Measurements from ENCODE around the gene DEPDC5. TPM values are rescaled to one million over a fixed set of nuclear protein-coding genes. Genes with fewer than 3 reads are reported as not detected.

DEPDC5 gene
- total RNA-seq, 1 donor from 2014 or later: 13.6 TPM

DNA sequence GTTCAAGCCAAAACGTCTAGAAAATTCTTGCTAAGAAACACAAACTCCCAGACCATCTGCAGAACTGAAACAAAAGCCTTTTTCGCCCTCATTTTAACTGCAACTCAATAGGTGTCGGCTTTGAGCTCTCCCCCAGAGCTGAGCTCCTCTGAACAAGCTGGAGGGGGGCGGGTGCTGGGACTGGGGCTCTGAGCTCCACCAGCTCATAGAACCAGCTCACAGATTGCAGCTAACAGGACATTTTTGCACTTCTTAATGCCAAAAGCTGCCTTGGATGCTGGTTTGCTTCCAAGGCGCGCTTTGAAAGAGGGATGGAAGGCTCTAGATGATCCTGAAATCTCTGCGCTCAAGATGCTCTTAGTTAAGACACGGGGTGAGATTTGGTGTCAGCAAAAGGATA lies 184.5 kb downstream of the DEPDC5 start:
- H3K36me3 ChIP-seq (ENCODE audit: control insufficient read depth, insufficient read depth, low read length): no peaks in the 10 kb centered on the region
- DNase-seq (ENCODE audit: low read depth): no peak
- TF ChIP-seq, protein P1, sequence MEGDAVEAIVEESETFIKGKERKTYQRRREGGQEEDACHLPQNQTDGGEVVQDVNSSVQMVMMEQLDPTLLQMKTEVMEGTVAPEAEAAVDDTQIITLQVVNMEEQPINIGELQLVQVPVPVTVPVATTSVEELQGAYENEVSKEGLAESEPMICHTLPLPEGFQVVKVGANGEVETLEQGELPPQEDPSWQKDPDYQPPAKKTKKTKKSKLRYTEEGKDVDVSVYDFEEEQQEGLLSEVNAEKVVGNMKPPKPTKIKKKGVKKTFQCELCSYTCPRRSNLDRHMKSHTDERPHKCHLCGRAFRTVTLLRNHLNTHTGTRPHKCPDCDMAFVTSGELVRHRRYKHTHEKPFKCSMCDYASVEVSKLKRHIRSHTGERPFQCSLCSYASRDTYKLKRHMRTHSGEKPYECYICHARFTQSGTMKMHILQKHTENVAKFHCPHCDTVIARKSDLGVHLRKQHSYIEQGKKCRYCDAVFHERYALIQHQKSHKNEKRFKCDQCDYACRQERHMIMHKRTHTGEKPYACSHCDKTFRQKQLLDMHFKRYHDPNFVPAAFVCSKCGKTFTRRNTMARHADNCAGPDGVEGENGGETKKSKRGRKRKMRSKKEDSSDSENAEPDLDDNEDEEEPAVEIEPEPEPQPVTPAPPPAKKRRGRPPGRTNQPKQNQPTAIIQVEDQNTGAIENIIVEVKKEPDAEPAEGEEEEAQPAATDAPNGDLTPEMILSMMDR (IDR thresholded peaks at IDR 0.05; ENCODE audit: insufficient read depth, low read length, poor library complexity, severe bottlenecking): no peak
- peaks cover 4% of the 10 kb centered on the region for H3K27me3 ChIP-seq (ENCODE audit: control insufficient read depth, insufficient read depth, low read length)
- H3K4me3 ChIP-seq (ENCODE audit: low read depth, low read length): no peak overlapping the region

DNA sequence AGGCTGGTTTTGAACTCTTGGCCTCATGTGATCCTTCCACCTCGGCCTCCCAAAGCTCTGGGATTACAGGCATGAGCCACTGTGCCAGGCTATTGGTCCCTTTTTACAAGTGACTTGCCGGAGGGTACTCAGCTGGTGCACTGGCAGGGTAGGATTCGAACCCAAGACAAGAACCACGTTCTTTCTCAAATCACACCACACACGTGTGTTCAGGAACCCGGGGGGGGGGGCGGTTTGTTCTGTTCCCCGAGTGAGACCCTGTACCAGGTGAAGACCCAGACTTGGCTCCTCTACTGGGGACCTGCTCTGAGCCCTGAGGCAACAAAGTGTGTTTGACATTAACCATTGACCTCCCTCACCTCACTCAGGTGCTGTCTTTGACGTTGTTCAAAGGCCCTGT lies 186.7 kb downstream of the DEPDC5 start:
- DNase-seq (ENCODE audit: low read depth): no peak
- H3K27me3 ChIP-seq (ENCODE audit: control insufficient read depth, insufficient read depth, low read length): peaks cover 4% of the 10 kb centered on the region
- no peak overlapping the region for H3K4me3 ChIP-seq (ENCODE audit: low read depth, low read length)
- H3K36me3 ChIP-seq (ENCODE audit: control insufficient read depth, insufficient read depth, low read length): no peaks in the 10 kb centered on the region
- TF ChIP-seq, protein P1 (IDR thresholded peaks at IDR 0.05; ENCODE audit: insufficient read depth, low read length, poor library complexity, severe bottlenecking): no peak

DNA sequence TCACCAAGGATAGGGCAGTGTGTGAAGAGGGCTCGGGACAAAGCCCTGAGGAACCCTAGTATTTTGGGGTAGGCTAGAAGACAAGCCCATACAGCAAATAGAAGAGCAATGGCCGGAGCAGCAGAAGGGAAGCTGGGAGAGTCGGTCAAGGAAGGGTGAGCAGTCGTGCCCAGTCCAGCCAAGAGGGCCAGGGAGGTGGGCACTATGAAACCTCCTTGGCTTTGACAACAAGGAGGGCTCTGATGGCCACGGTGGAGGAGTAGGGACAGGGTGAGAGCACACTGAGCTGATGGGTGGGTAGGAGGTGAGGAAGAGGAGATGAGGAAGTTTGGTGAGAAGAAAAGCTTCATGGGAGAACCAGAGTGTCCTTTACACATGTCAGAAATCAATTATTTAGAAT lies 188.3 kb downstream of the DEPDC5 start:
- Histone ChIP-seq H3K36me3 (ENCODE audit: control insufficient read depth, insufficient read depth, low read length) (no peaks in the 10 kb centered on the region), H3K4me3 (ENCODE audit: low read depth, low read length) (no peak overlapping the region), H3K27me3 (ENCODE audit: control insufficient read depth, insufficient read depth, low read length) (peaks cover 4% of the 10 kb centered on the region)
- TF ChIP-seq, protein P1 (IDR thresholded peaks at IDR 0.05; ENCODE audit: insufficient read depth, low read length, poor library complexity, severe bottlenecking): no peak
- no peak for DNase-seq (ENCODE audit: low read depth)

DNA sequence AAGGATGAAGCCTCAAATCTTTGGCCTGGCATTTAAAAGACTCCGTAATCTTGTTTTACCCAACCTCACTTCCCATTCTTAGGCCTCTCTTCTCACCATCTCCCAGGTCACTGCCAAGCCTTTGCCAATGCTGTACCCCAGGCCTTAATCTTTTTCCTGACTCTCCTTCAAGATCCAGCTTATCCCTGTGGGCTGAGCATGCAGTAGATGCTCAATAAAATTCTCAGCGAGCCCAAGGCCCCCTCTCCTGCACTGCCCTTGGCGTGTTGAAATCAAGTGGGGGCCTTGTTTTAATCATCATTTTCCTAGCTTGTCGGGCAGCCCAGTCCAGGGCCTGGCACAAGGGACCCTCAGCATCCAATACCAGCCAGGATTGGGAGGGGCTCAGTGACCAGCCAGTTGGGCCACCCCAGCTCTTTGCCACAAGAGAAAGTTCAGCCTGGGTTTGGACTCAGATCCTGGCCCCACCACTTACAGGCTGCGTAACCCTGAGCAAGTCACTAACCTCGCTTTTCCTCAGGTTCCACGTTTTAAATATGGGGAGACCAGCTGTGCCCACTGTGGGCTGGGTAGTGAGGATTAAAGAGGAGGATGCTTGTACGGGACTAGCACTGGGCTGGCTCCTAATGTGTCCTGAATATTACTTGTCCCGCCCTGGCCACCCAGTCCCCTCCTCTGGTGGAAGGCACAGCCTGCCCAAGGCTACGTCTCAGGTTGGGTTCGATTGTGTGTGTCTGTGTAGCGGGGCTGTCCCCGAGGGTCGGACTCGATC lies 189.6 kb downstream of the DEPDC5 start:
- no peak for DNase-seq (ENCODE audit: low read depth)
- peak overlapping the region; percentile 53 for H3K4me3 ChIP-seq (ENCODE audit: low read depth, low read length)
- no peaks in the 10 kb centered on the region for H3K36me3 ChIP-seq (ENCODE audit: control insufficient read depth, insufficient read depth, low read length)
- TF ChIP-seq, protein P1 (IDR thresholded peaks at IDR 0.05; ENCODE audit: insufficient read depth, low read length, poor library complexity, severe bottlenecking): no peak
- peaks cover 2% of the 10 kb centered on the region for H3K27me3 ChIP-seq (ENCODE audit: control insufficient read depth, insufficient read depth, low read length)

DNA sequence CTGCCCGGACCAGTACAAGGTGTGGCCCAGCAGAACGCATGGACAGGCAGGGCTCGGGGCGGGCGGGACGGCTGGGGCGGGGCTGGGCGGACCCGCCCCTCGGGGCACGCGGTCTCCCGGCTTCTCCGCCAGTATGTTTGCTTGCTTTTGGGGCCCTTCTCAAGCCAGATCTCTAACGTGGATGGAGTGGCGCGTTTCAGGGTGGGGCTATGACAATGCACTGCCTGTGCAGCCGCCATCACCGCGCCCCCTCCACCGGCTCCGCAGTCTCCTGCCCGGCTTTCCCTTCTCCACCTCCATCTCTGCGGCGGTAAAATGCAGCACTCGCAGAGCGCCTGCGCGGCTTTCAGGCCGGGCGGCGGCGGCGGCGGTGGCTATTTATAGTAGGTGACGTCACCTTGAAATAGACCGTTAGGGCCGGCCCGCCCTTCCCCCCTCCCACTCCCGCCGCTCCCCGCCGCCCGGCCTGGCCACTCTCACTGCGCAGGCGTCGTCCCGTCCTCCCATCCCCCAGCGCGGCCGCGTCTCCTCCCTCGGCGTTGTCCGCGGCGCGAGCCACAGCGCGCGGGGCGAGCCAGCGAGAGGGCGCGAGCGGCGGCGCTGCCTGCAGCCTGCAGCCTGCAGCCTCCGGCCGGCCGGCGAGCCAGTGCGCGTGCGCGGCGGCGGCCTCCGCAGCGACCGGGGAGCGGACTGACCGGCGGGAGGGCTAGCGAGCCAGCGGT lies 190.3 kb downstream of the DEPDC5 start, which contains the start of gene YWHAH:
TSS of gene YWHAH (plus strand) at position 558 of the 722 bp plus-strand sequence. CDS start 199 bp downstream, outside the sequence.
- Histone ChIP-seq H3K36me3 (ENCODE audit: control insufficient read depth, insufficient read depth, low read length) (no peaks in the 10 kb centered on the region), H3K27me3 (ENCODE audit: control insufficient read depth, insufficient read depth, low read length) (no peaks in the 10 kb centered on the region), H3K4me3 (ENCODE audit: low read depth, low read length) (peak within 1 kb of the TSS; percentile 81)
- TF ChIP-seq, protein P1 (IDR thresholded peaks at IDR 0.05; ENCODE audit: insufficient read depth, low read length, poor library complexity, severe bottlenecking): no peak
- DNase-seq (ENCODE audit: low read depth): peak; percentile 43

Measured in kidney epithelial cell (primary cell).